CD4-positive, alpha-beta T cell treated with Interleukin-2 at 100 ng/mL for 4 hours (primary cell): ENCODE data around the gene MSH3.

Source experiments
- DNase-seq: peaks from one replicate; pipeline ENCODE4 v3.0.0-alpha.2; 2020; ENCODE audit warnings: low spot score

Gene MSH3

GRCh38 chr5:80905405-80905804 is 251.0 kb downstream of the MSH3 start:
- DNase-seq: no peak

GRCh38 chr5:80912479-80912878 is 258.0 kb downstream of the MSH3 start:
- DNase-seq: no peak

GRCh38 chr5:80915716-80916115 is 261.3 kb downstream of the MSH3 start:
- DNase-seq: no peak

GRCh38 chr5:80916676-80917075 is 262.2 kb downstream of the MSH3 start:
- DNase-seq: no peak

- DNase-seq: no peak
Measured at GRCh38 chr5:80917631-80918030, 263.2 kb downstream of the MSH3 start.

GRCh38 chr5:80919678-80920196 is 265.3 kb downstream of the MSH3 start:
- no peak for DNase-seq

GRCh38 chr5:80920333-80920732 is 265.9 kb downstream of the MSH3 start:
- DNase-seq: no peak

GRCh38 chr5:80921026-80921425 is 266.6 kb downstream of the MSH3 start:
- no peak for DNase-seq

- no peak for DNase-seq
Measured at GRCh38 chr5:80925931-80926330, 271.5 kb downstream of the MSH3 start.
